Measurements from ENCODE around the gene TCF12. TPM values are rescaled to one million over a fixed set of nuclear protein-coding genes. Genes with fewer than 3 reads are reported as not detected.

The TCF12 gene
- total and polyA plus RNA-seq, 2 of the 8 experiments (the other 6 are each of a cell fraction or from before 2014, with no cell fraction given), result 85.8 to 101 TPM

GRCh38 chr15:57228395-57228794 is 310.0 kb downstream of the TCF12 start:
- Histone ChIP-seq H3K4me3 (ENCODE audit: extremely low read depth in 1 of 4, insufficient read depth in 2 of 4, low read depth in 3 of 4, low read length in 4 of 4) (no peak overlapping the region), H2BK120ac (replicated peaks; ENCODE audit: low read depth, low read length) (no peak overlapping the region), H4K20me1 (replicated peaks in 1 of 2; ENCODE audit: control insufficient read depth in 1 of 2, insufficient read depth in 2 of 2, low read length in 2 of 2) (peaks cover 0 to 3% of the 10 kb centered on the region in 2 experiments), H3K56ac (replicated peaks; ENCODE audit: insufficient read length, low read depth, low read length) (no peak overlapping the region), H3K14ac (ENCODE audit: insufficient read length) (no peak overlapping the region), H2BK15ac (ENCODE audit: low read length) (no peak overlapping the region), H3K27ac (ENCODE audit: low read depth, low read length) (no peak overlapping the region), H3K23ac (ENCODE audit: insufficient read length) (no peak overlapping the region), H3K18ac (ENCODE audit: extremely low read depth, low read length) (no peak overlapping the region), H3K4me1 (replicated peaks in 1 of 4; ENCODE audit: control insufficient read depth in 3 of 4, insufficient read depth in 4 of 4, low read length in 3 of 4) (no peaks in the 10 kb centered on the region), H4K8ac (ENCODE audit: extremely low read depth, insufficient read depth, low read length) (no peak overlapping the region), H3K27me3 (replicated peaks in 1 of 4; ENCODE audit: control insufficient read depth in 3 of 4, extremely low read depth in 1 of 4, insufficient read depth in 3 of 4, low read length in 3 of 4) (no peaks in the 10 kb centered on the region), H3K36me3 (ENCODE audit: control insufficient read depth in 2 of 4, insufficient read depth in 4 of 4, low read length in 3 of 4) (peaks cover 2 to 8% (median 5%) of the 10 kb centered on the region in 4 experiments; a peak in 5 of 8 replicates), H4K5ac (ENCODE audit: insufficient read length, low read depth, low read length) (no peak overlapping the region), H3K79me2 (ENCODE audit: control insufficient read depth in 1 of 2, insufficient read depth in 2 of 2, low read length in 2 of 2) (peaks cover 0 to 41% of the 10 kb centered on the region in 2 experiments; a peak in 2 of 4 replicates), H4K91ac (replicated peaks; ENCODE audit: insufficient read length, low read length) (no peak overlapping the region), H3K4me2 (ENCODE audit: insufficient read depth in 1 of 2, low read depth in 2 of 2, low read length in 2 of 2) (no peak overlapping the region), H3K23me2 (ENCODE audit: low read depth, low read length) (no peaks in the 10 kb centered on the region), H3K4ac (replicated peaks; ENCODE audit: insufficient read length, low read depth, low read length) (no peak overlapping the region), H2BK12ac (ENCODE audit: low read depth, low read length) (no peak overlapping the region), H3K9me3 (ENCODE audit: insufficient read depth in 2 of 2, low read depth in 1 of 2, low read length in 1 of 2) (no peaks in the 10 kb centered on the region), H2BK5ac (ENCODE audit: low read depth, low read length) (no peak overlapping the region), H3K9ac (replicated peaks in 1 of 4; ENCODE audit: extremely low read depth in 1 of 4, low read depth in 3 of 4, low read length in 3 of 4) (no peak overlapping the region), H2AFZ (ENCODE audit: low read length) (no peak overlapping the region), H2AK5ac (ENCODE audit: low read depth, low read length) (no peak overlapping the region), H3K79me1 (ENCODE audit: low read depth, low read length) (no peaks in the 10 kb centered on the region), H2BK20ac (ENCODE audit: low read length) (no peak overlapping the region)
- no peak for FAIRE-seq
- DNase-seq (ENCODE audit: low read depth in 1 of 2, low spot score in 2 of 2), result no peak
- 91 to 100% methylated on average over 1 to 4 of the region's 4 CpGs for WGBS, 2 experiments (ENCODE audit: extremely low coverage in 1 of 2, insufficient coverage in 1 of 2, insufficient read length in 1 of 2, insufficient replicate concordance in 2 of 2, low coverage in 1 of 2, low lambda C conversion rate in 2 of 2, missing lambda C conversion rate in 1 of 2)
- POLR2A ChIA-PET (ENCODE audit: partially characterized antibody), result no interaction called here
- CTCF ChIA-PET (ENCODE audit: partially characterized antibody), result interaction anchor here (1.0 kb wide), 1 partner anchor 16 kb away, joined by 3 read pairs; no protein-coding TSS in a partner anchor
- TF ChIP-seq CHD1 (IDR thresholded peaks at IDR 0.05; ENCODE audit: low read depth, low read length), result no peak
- TF ChIP-seq POLR2AphosphoS5 (IDR thresholded peaks at IDR 0.05; ENCODE audit: low read depth, low read length), result no peak
- TF ChIP-seq BRCA1 (IDR thresholded peaks at IDR 0.05; ENCODE audit: low read depth, low read length), result no peak
- TF ChIP-seq GTF2F1 (IDR thresholded peaks at IDR 0.05; ENCODE audit: borderline replicate concordance, low read depth, low read length), result no peak
- TF ChIP-seq FOSL1 (IDR thresholded peaks at IDR 0.05; ENCODE audit: insufficient read depth, low read depth, low read length), result no peak
- TF ChIP-seq, protein P1, sequence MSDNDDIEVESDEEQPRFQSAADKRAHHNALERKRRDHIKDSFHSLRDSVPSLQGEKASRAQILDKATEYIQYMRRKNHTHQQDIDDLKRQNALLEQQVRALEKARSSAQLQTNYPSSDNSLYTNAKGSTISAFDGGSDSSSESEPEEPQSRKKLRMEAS (IDR thresholded peaks at IDR 0.05), result no peak
- TF ChIP-seq EGR1 (IDR thresholded peaks at IDR 0.05; ENCODE audit: borderline replicate concordance, low read depth, low read length), result no peak
